Activated CD8-positive, alpha-beta T cell treated with anti-CD3 and anti-CD28 coated beads for 36 hours (primary cell): ENCODE measurements around the gene MICAL2. TPM values are rescaled to one million over a fixed set of nuclear protein-coding genes. Genes with fewer than 3 reads are reported as not detected.

Experiments
- ATAC-seq: fragments of 200-7000 bp; cut with Tn5 transposase; one replicate; pipeline ENCODE4 v1.10.0; 2021; ENCODE audit warnings: mild to moderate bottlenecking, moderate library complexity
- CTCF ChIA-PET: fragments of 350-600 bp; sonication (Branson Sonifier 250); formaldehyde crosslinking; loops from one replicate; lab custom pipeline; 2021; ENCODE audit warnings: antibody characterized with exemption; lab: Charles Lee
- POLR2A ChIA-PET: fragments of 350-600 bp; sonication (Branson Sonifier 250); formaldehyde crosslinking; loops from one replicate; lab custom pipeline; 2021; ENCODE audit warnings: antibody characterized with exemption; lab: Charles Lee
- DNase-seq: peaks from one replicate; pipeline ENCODE4 v3.0.0-alpha.2; 2020
- H3K27ac Mint-ChIP-seq: one replicate; pipeline ENCODE4 v1.8.0; 2021; ENCODE audit warnings: mild to moderate bottlenecking, mixed read lengths
- H3K27me3 Mint-ChIP-seq: one replicate; pipeline ENCODE4 v1.8.0; 2021; ENCODE audit warnings: mixed read lengths
- H3K36me3 Mint-ChIP-seq: one replicate; pipeline ENCODE4 v1.8.0; 2021; ENCODE audit warnings: low read depth, mixed read lengths
- H3K4me1 Mint-ChIP-seq: one replicate; pipeline ENCODE4 v1.8.0; 2021; ENCODE audit warnings: low read depth, mixed read lengths
- H3K4me3 Mint-ChIP-seq: one replicate; pipeline ENCODE4 v1.8.0; 2021; ENCODE audit warnings: mild to moderate bottlenecking, moderate library complexity, mixed read lengths
- H3K9me3 Mint-ChIP-seq: one replicate; pipeline ENCODE4 v1.8.0; 2021; ENCODE audit warnings: mixed read lengths
- CTCF ChIP-seq: fragments of 200-600 bp; IDR thresholded peaks from one replicate; pipeline ENCODE4 v1.8.0; 2022; ENCODE audit warnings: antibody characterized with exemption, mild to moderate bottlenecking
- intact Hi-C: fragments of 100-400 bp; cut with micrococcal nuclease; formaldehyde crosslinking; loops from one replicate; pipeline ENCODE4 v1.10.0; 2022
- total RNA-seq, 2 experiments: library from RNA; stranded (reverse); gene quantifications; one replicate each; pipeline ENCODE4 v1.2.3, GENCODE V29; 2021

MICAL2 gene
- total RNA-seq, 2 experiments from 2014 or later, result 99.8 to 105 TPM

GRCh38 chr11:12278766-12279671 is 168.6 kb downstream of the MICAL2 start:
- Mint-ChIP-seq H3K27me3 (no peaks in the 10 kb centered on the region), H3K9me3 (no peaks in the 10 kb centered on the region), H3K4me1 (peaks cover 5% of the 10 kb centered on the region), H3K36me3 (no peaks in the 10 kb centered on the region), H3K4me3 (no peak overlapping the region), H3K27ac (no peak overlapping the region)
- CTCF ChIA-PET, result interaction anchor here (1.1 to 9.0 kb wide), 4 partner anchors 37 to 236 kb away, joined by 4 to 167 read pairs (median 39); no protein-coding TSS in a partner anchor
- POLR2A ChIA-PET, result no interaction called here
- intact Hi-C loops, result no loop called here
- no peak for DNase-seq
- ATAC-seq, result no peak
- no peak for TF ChIP-seq CTCF

- ATAC-seq (no peak), DNase-seq (no peak)
- H3K36me3 Mint-ChIP-seq, result no peaks in the 10 kb centered on the region
- H3K4me3 Mint-ChIP-seq, result no peak overlapping the region
- intact Hi-C loops, result no loop called here
- no peak overlapping the region for H3K27ac Mint-ChIP-seq
- TF ChIP-seq CTCF, result no peak
- ChIA-PET CTCF (interaction anchor here (1.4 to 9.0 kb wide), 7 partner anchors 11 to 237 kb away, joined by 4 to 167 read pairs (median 45); no protein-coding TSS in a partner anchor), POLR2A (no interaction called here)
- peaks cover 5% of the 10 kb centered on the region for H3K4me1 Mint-ChIP-seq
- no peaks in the 10 kb centered on the region for H3K9me3 Mint-ChIP-seq
- H3K27me3 Mint-ChIP-seq, result no peaks in the 10 kb centered on the region
Measured at GRCh38 chr11:12279672-12280108, 169.3 kb downstream of the MICAL2 start.

- Mint-ChIP-seq H3K27ac (no peak overlapping the region), H3K4me1 (peaks cover 5% of the 10 kb centered on the region), H3K4me3 (no peak overlapping the region), H3K27me3 (no peaks in the 10 kb centered on the region), H3K36me3 (no peaks in the 10 kb centered on the region), H3K9me3 (no peaks in the 10 kb centered on the region)
- TF ChIP-seq CTCF, result no peak
- ChIA-PET POLR2A (no interaction called here), CTCF (interaction anchor here (0.7 to 9.0 kb wide), 25 partner anchors 8 to 613 kb away, joined by 3 to 167 read pairs (median 6); no protein-coding TSS in a partner anchor)
- no peak for DNase-seq
- intact Hi-C loops, result no loop called here
- no peak for ATAC-seq
Measured at GRCh38 chr11:12280199-12280837, 169.9 kb downstream of the MICAL2 start.

- peaks cover 5% of the 10 kb centered on the region for H3K4me1 Mint-ChIP-seq
- ChIA-PET CTCF (interaction anchor here (0.6 to 9.0 kb wide), 67 partner anchors 7 to 613 kb away, joined by 3 to 167 read pairs (median 4); no protein-coding TSS in a partner anchor), POLR2A (interaction anchor here (0.6 to 1.2 kb wide), 4 partner anchors 12 to 241 kb away, joined by 3 read pairs; no protein-coding TSS in a partner anchor)
- H3K36me3 Mint-ChIP-seq, result no peaks in the 10 kb centered on the region
- H3K4me3 Mint-ChIP-seq, result no peak overlapping the region
- DNase-seq, result peak; percentile 32
- intact Hi-C loops, result no loop called here
- no peak for TF ChIP-seq CTCF
- H3K9me3 Mint-ChIP-seq, result no peaks in the 10 kb centered on the region
- ATAC-seq, result peak; percentile 48
- no peak overlapping the region for H3K27ac Mint-ChIP-seq
- H3K27me3 Mint-ChIP-seq, result no peaks in the 10 kb centered on the region
Measured at GRCh38 chr11:12280838-12281565, 170.6 kb downstream of the MICAL2 start.
